HG02798 (cell line): ENCODE results near the gene LTC4S.

Experiments used
- ATAC-seq: cut with Tn5 transposase; IDR thresholded peaks from one replicate; pipeline ENCODE4 v1.9.1; 2021; ENCODE audit warnings: mild to moderate bottlenecking; ENCODE audit not compliant: unreplicated experiment, poor library complexity

LTC4S gene

GRCh38 chr5:179839328-179840256 is 45.8 kb downstream of the LTC4S start:
- ATAC-seq: no peak

GRCh38 chr5:179840321-179840720 is 46.5 kb downstream of the LTC4S start:
- ATAC-seq: no peak

DNA sequence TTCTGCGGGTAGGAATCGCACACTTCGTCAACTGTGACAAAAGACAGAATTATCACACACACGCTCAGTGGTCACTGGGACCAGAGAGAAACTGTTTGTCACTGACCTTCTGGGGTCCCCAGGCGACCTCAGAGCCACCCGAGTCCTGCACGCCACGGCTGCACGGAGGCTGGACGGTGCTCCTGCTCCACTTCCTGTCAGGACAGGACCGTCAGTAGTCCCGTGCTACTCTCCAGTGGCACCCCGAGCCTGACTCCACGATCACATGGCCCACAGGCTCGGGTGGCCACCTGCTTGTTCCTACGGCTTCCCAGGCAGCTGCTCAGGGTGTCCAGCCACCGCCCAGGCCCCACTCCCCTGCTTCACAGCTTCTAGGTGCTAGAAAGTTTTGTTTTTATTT is 47.0 kb downstream of the LTC4S start:
- ATAC-seq: no peak

- no peak for ATAC-seq
Observed at GRCh38 chr5:179841621-179842020, 47.8 kb downstream of the LTC4S start.
